ENCODE results near the gene RAMP3.

DNA sequence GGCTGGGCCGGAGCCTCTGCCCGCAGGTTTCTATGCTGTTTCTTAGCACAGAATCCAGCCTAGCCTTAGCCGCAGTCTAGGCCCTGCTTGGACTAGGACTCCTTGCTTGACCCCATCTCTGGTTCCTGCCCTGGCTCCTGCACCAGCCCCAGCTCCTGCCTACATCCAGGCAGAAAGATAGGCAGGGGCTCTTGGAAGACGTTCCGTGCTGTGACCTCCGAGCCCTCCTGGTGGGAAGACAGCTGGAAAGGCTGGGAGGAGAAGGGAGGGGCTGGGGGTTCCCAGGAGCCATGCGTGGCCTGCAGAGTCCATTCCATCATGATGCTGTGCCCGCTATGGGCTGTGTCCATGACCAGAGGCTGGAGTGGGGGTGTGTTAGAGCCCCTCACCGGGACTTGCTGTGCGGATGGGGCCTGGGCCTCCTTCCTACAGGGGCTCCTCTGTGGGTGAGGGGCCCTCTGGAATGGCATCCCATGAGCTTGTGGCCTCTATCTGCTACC lies 26.2 kb downstream of the RAMP3 start:
- TF ChIP-seq CTCF (IDR thresholded peaks at IDR 0.05), result no peak
- no peak for TF ChIP-seq ZNF302 (CRISPR knock-in tag; IDR thresholded peaks at IDR 0.05)
- TF ChIP-seq JUN (IDR thresholded peaks at IDR 0.05), result no peak
- TF ChIP-seq ESRRA (IDR thresholded peaks at IDR 0.05; ENCODE audit: borderline replicate concordance, low read length), result no peak
- no peak for TF ChIP-seq EP300 (IDR thresholded peaks at IDR 0.05)
- TF ChIP-seq REST (IDR thresholded peaks at IDR 0.05), result no peak
- no peak for TF ChIP-seq RAD21 (conservative IDR thresholded peaks at IDR 0.05 in 1 of 2, IDR thresholded peaks at IDR 0.05 in 1 of 2)
- no peak for TF ChIP-seq GATA3 (IDR thresholded peaks at IDR 0.05; ENCODE audit: borderline replicate concordance)
- TF ChIP-seq POLR2A (IDR thresholded peaks at IDR 0.05; ENCODE audit: low read length), result no peak
- TF ChIP-seq BHLHE40 (IDR thresholded peaks at IDR 0.05; ENCODE audit: low read depth, low read length), result no peak
- no peak for TF ChIP-seq CHD4 (IDR thresholded peaks at IDR 0.05; ENCODE audit: borderline replicate concordance)
- no peak for TF ChIP-seq ZFP36 (IDR thresholded peaks at IDR 0.05; ENCODE audit: borderline replicate concordance, partially characterized antibody)
- no peak for TF ChIP-seq TP53 (CRISPR knock-in tag; IDR thresholded peaks at IDR 0.05)

Measured in A549 (cell line).